Mesodermal cell (in vitro differentiated cells): ENCODE measurements around the gene SPIRE2.
"Not testable (repeated sequence)": the region's sequence is repeated elsewhere in the genome, so short reads cannot be mapped to it uniquely, and the experiment has no call there.

Source experiments
- H3K27ac ChIP-seq: 2 replicates; pipeline ENCODE4 v1.7.0; 2013; ENCODE audit warnings: mild to moderate bottlenecking, low read depth, low read length, moderate library complexity; ENCODE audit not compliant: severe bottlenecking
- H3K36me3 ChIP-seq: 2 replicates; pipeline ENCODE4 v1.7.1; 2013; ENCODE audit warnings: mild to moderate bottlenecking, low read length, moderate library complexity; ENCODE audit not compliant: control insufficient read depth, insufficient read depth
- H3K4me1 ChIP-seq: one replicate; pipeline ENCODE4 v1.7.1; 2013; ENCODE audit warnings: mild to moderate bottlenecking, low read length; ENCODE audit not compliant: insufficient read depth, control insufficient read depth, poor library complexity, severe bottlenecking
- H3K4me3 ChIP-seq: 2 replicates; pipeline ENCODE4 v1.7.0; 2013; ENCODE audit warnings: low read length, control low read depth, mild to moderate bottlenecking; ENCODE audit not compliant: insufficient read depth, poor library complexity, severe bottlenecking; ENCODE audit errors: extremely low read depth
- H3K9me3 ChIP-seq: 2 replicates; pipeline ENCODE4 v1.7.1; 2013; ENCODE audit warnings: mild to moderate bottlenecking, low read length, moderate library complexity; ENCODE audit not compliant: control insufficient read depth
- WGBS, 2 experiments: methylation state at CpG; one replicate each; pipeline ENCODE4 v1.1.5; 2013; ENCODE audit warnings: missing lambda C conversion rate in 2 of 2; ENCODE audit not compliant: insufficient coverage in 2 of 2; 5-methylcytosine and 5-hydroxymethylcytosine counted together

SPIRE2 gene

GRCh38 chr16:89793092-89793491 is 35.2 kb upstream of the SPIRE2 start:
- not testable (repeated sequence) for H3K4me3 ChIP-seq, H3K27ac ChIP-seq, H3K9me3 ChIP-seq, H3K4me1 ChIP-seq
- WGBS, 2 experiments: 65 to 79% methylated on average over 9 to 10 of the region's 12 CpGs
- peaks cover 72% of the 10 kb centered on the region for H3K36me3 ChIP-seq

- Histone ChIP-seq H3K4me3 (no peak overlapping the region), H3K4me1 (no peaks in the 10 kb centered on the region), H3K36me3 (peaks cover 73% of the 10 kb centered on the region), H3K9me3 (no peaks in the 10 kb centered on the region), H3K27ac (no peak overlapping the region)
- 92 to 98% methylated on average over 6 to 7 of the region's 7 CpGs for WGBS, 2 experiments
These were observed 34.3 kb upstream of the SPIRE2 start for GRCh38 chr16:89793955-89794354.

GRCh38 chr16:89795676-89796075 is 32.6 kb upstream of the SPIRE2 start:
- Histone ChIP-seq H3K36me3 (peaks cover 72% of the 10 kb centered on the region), H3K4me3 (no peak overlapping the region), H3K4me1 (no peaks in the 10 kb centered on the region), H3K9me3 (no peaks in the 10 kb centered on the region), H3K27ac (no peak overlapping the region)
- WGBS, 2 experiments: 84 to 90% methylated on average over 3 to 4 of the region's 5 CpGs

- H3K36me3 ChIP-seq: peaks cover 72% of the 10 kb centered on the region
- no peak overlapping the region for H3K27ac ChIP-seq
- WGBS, 2 experiments: 97% methylated on average over 18 of the region's 18 CpGs
- no peaks in the 10 kb centered on the region for H3K4me1 ChIP-seq
- H3K9me3 ChIP-seq: no peaks in the 10 kb centered on the region
- H3K4me3 ChIP-seq: no peak overlapping the region
These were observed 32.2 kb upstream of the SPIRE2 start for GRCh38 chr16:89796104-89796503.

GRCh38 chr16:89798126-89798525 is 30.1 kb upstream of the SPIRE2 start:
- Histone ChIP-seq H3K36me3 (peaks cover 72% of the 10 kb centered on the region), H3K27ac (no peak overlapping the region), H3K4me1 (no peaks in the 10 kb centered on the region), H3K9me3 (no peaks in the 10 kb centered on the region), H3K4me3 (no peak overlapping the region)
- 96 to 98% methylated on average over 4 to 5 of the region's 5 CpGs for WGBS, 2 experiments

DNA sequence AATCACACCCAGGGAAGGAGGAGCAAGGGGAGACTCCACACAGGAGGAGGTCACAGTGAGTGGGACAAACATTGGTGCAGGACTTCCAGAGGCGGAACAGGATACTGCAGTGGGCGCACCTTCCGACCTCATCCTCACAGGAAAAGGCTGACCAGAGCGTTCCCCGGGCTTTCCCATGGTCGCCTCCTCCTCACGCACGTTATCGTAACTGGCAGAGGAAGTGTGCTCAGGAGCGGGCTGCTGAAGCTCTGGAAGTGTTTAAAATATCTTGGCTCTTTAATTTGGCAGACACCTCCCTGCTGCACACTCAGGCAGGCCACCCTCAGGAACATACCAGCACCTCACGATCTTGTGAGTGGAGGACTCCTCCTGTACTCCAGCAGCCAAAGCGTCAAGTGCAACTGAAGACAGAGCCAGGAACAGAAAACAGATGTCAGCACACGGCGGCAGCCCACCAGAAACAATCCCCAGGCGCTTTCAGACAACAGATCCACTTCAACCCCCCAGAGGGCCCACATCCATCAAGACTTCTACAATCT is 29.4 kb upstream of the SPIRE2 start:
- H3K9me3 ChIP-seq: no peaks in the 10 kb centered on the region
- H3K4me3 ChIP-seq: no peak overlapping the region
- H3K36me3 ChIP-seq: peaks cover 78% of the 10 kb centered on the region
- WGBS, 2 experiments: 88 to 94% methylated on average over 8 to 15 of the region's 15 CpGs
- H3K27ac ChIP-seq: no peak overlapping the region
- no peaks in the 10 kb centered on the region for H3K4me1 ChIP-seq

GRCh38 chr16:89801800-89802199 is 26.5 kb upstream of the SPIRE2 start:
- 94 to 95% methylated on average over 12 of the region's 12 CpGs for WGBS, 2 experiments
- Histone ChIP-seq H3K4me1 (no peaks in the 10 kb centered on the region), H3K4me3 (no peak overlapping the region), H3K27ac (no peak overlapping the region), H3K9me3 (no peaks in the 10 kb centered on the region), H3K36me3 (peaks cover 82% of the 10 kb centered on the region)

GRCh38 chr16:89805136-89805905 is 23.0 kb upstream of the SPIRE2 start:
- Histone ChIP-seq H3K4me1 (no peaks in the 10 kb centered on the region), H3K4me3 (no peak overlapping the region), H3K36me3 (peaks cover 85% of the 10 kb centered on the region), H3K27ac (no peak overlapping the region), H3K9me3 (no peaks in the 10 kb centered on the region)
- WGBS, 2 experiments: 95 to 97% methylated on average over 14 to 15 of the region's 15 CpGs

DNA sequence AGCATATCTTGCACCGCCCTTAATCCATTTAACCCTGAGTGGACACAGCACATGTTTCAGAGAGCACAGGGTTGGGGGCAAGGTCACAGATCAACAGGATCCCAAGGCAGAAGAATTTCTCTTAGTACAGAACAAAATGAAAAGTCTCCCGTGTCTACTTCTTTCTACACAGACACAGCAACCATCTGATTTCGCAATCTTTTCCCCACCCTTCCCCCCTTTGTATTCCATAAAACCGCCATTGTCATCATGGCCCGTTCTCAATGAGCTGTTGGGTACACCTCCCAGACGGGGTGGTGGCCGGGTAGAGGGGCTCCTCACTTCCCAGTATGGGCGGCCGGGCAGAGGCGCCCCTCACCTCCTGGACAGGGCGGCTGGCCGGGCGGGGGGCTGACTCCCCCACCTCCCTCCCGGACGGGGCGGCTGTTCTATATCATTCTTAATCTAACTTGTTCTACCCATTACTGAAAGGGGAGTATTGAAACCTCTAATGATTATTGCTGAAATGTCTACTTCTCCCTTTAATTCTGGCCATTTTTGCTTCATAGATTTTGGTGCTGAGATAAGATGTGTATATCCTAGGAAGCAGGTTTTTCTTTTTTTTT is 21.6 kb upstream of the SPIRE2 start:
- H3K27ac ChIP-seq: not testable (repeated sequence)
- WGBS, 2 experiments: 89 to 100% methylated on average over 4 to 5 of the region's 16 CpGs

GRCh38 chr16:89808475-89808874 is 19.8 kb upstream of the SPIRE2 start:
- Histone ChIP-seq H3K4me1 (no peaks in the 10 kb centered on the region), H3K36me3 (peaks cover 78% of the 10 kb centered on the region), H3K4me3 (no peak overlapping the region), H3K27ac (no peak overlapping the region), H3K9me3 (no peaks in the 10 kb centered on the region)
- 96 to 97% methylated on average over 4 of the region's 4 CpGs for WGBS, 2 experiments

More for the DNA sequence above, 21.6 kb upstream of the SPIRE2 start:
- not testable (repeated sequence) for H3K4me3 ChIP-seq, H3K4me1 ChIP-seq, H3K9me3 ChIP-seq
- peaks cover 87% of the 10 kb centered on the region for H3K36me3 ChIP-seq

DNA sequence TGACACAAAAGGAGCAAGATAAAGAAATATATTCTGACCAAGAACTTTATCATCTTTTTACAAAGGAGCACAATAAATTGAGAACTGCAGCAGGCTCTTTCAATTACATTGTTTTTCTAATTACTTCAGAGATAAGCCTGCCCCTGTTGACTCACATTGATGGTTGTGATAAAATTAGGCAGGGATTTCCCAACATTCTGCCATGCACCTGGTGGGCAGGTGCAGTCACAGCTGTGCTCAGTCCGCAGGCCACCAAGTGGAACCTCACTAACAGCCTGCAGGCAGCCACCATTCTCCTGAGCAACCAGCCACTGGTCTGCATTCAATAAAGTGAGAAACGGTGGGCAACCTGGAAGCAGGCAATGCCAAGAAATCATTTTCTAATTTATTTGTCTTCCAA is 17.0 kb upstream of the SPIRE2 start:
- no peak overlapping the region for H3K4me3 ChIP-seq
- 93 to 100% methylated on average over 1 of the region's 2 CpGs for WGBS, 2 experiments
- H3K36me3 ChIP-seq: peaks cover 66% of the 10 kb centered on the region
- no peaks in the 10 kb centered on the region for H3K9me3 ChIP-seq
- no peaks in the 10 kb centered on the region for H3K4me1 ChIP-seq
- no peak overlapping the region for H3K27ac ChIP-seq
